ENCODE measurements around the gene PRORP. TPM values are rescaled to one million over a fixed set of nuclear protein-coding genes. Genes with fewer than 3 reads are reported as not detected.

PRORP gene
- total and polyA plus RNA-seq, 2 of the 13 experiments (the other 11 are each of a cell fraction or from before 2014, with no cell fraction given), result 48.9 to 88.7 TPM

DNA sequence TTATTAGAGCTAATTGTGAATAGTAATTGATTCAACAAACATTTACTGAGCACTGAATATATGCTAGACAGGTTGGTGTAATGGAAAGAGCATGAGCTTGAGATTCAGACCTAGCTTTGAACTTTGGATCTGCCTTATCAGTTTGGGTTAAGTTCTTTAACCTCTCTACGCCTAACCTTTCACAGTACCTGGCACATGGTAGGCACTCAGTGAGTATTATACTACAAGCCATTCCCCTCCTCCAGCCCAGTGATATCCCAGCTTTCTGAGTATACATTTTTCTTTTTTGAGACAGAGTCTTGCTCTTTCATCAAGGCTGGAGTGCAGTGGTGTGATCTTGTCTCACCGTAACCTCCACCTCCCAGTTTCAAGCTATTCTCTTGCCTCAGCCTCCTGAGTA is 44.3 kb upstream of the PRORP start (continued):
- TF ChIP-seq PHF20 (CRISPR knock-in tag; IDR thresholded peaks at IDR 0.05) (no peak), CHD4 (IDR thresholded peaks at IDR 0.05; ENCODE audit: borderline replicate concordance, low read length) (peak; percentile 65; the same call in 1 of the 2 replicates), CC2D1A (CRISPR knock-in tag; IDR thresholded peaks at IDR 0.05) (no peak), MED1 (CRISPR knock-in tag; IDR thresholded peaks at IDR 0.05) (peak; percentile 56), KLF6 (CRISPR knock-in tag; IDR thresholded peaks at IDR 0.05) (no peak), NCOR1 (IDR thresholded peaks at IDR 0.05; ENCODE audit: borderline replicate concordance, low read length) (peak; percentile 59; the same call in 1 of the 2 replicates), ZNF3 (CRISPR knock-in tag; IDR thresholded peaks at IDR 0.05) (no peak), MYNN (CRISPR knock-in tag; IDR thresholded peaks at IDR 0.05; ENCODE audit: low read depth) (no peak), ZNF674 (CRISPR knock-in tag; IDR thresholded peaks at IDR 0.05; ENCODE audit: low read depth) (no peak), POLR2AphosphoS2 (IDR thresholded peaks at IDR 0.05; ENCODE audit: low read depth, low read length) (no peak), ZNF652 (CRISPR knock-in tag; IDR thresholded peaks at IDR 0.05; ENCODE audit: borderline replicate concordance, low read depth) (peak; percentile 47; the same call in 1 of the 2 replicates), SRF (IDR thresholded peaks at IDR 0.05; ENCODE audit: low read depth, low read length) (no peak), GTF3A (CRISPR knock-in tag; conservative IDR thresholded peaks at IDR 0.05) (no peak), CREBL2 (CRISPR knock-in tag; IDR thresholded peaks at IDR 0.05; ENCODE audit: borderline replicate concordance) (no peak), ZNF766 (CRISPR knock-in tag; IDR thresholded peaks at IDR 0.05; ENCODE audit: borderline replicate concordance) (no peak), ZNF142 (CRISPR knock-in tag; IDR thresholded peaks at IDR 0.05) (no peak), ZNF672 (CRISPR knock-in tag; IDR thresholded peaks at IDR 0.05) (no peak), FOXM1 (CRISPR knock-in tag; IDR thresholded peaks at IDR 0.05) (no peak), ZFP36 (IDR thresholded peaks at IDR 0.05; ENCODE audit: borderline replicate concordance, low read depth, low read length, partially characterized antibody) (no peak), ZSCAN12 (CRISPR knock-in tag; IDR thresholded peaks at IDR 0.05) (no peak)
- TF ChIP-seq, protein P1, sequence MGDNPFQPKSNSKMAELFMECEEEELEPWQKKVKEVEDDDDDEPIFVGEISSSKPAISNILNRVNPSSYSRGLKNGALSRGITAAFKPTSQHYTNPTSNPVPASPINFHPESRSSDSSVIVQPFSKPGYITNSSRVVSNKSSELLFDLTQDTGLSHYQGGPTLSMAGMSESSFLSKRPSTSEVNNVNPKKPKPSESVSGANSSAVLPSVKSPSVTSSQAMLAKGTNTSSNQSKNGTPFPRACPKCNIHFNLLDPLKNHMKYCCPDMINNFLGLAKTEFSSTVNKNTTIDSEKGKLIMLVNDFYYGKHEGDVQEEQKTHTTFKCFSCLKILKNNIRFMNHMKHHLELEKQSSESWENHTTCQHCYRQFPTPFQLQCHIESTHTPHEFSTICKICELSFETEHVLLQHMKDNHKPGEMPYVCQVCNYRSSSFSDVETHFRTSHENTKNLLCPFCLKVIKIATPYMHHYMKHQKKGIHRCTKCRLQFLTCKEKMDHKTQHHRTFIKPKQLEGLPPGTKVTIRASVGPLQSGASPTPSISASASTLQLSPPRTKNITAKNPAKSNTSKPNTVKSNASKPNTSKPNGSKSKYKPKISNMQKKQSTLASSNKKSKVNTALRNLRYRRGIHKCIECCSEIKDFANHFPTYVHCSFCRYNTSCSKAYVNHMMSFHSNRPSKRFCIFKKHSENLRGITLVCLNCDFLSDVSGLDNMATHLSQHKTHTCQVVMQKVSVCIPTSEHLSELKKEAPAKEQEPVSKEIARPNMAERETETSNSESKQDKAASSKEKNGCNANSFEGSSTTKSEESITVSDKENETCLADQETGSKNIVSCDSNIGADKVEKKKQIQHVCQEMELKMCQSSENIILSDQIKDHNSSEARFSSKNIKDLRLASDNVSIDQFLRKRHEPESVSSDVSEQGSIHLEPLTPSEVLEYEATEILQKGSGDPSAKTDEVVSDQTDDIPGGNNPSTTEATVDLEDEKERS (CRISPR knock-in tag; IDR thresholded peaks at IDR 0.05), result no peak
- TF ChIP-seq, protein P2, sequence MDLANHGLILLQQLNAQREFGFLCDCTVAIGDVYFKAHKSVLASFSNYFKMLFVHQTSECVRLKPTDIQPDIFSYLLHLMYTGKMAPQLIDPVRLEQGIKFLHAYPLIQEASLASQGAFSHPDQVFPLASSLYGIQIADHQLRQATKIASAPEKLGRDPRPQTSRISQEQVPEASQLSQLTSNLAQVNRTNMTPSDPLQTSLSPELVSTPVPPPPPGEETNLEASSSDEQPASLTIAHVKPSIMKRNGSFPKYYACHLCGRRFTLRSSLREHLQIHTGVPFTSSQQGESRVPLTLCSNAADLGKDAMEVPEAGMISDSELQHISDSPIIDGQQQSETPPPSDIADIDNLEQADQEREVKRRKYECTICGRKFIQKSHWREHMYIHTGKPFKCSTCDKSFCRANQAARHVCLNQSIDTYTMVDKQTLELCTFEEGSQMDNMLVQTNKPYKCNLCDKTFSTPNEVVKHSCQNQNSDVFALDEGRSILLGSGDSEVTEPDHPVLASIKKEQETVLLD (CRISPR knock-in tag; IDR thresholded peaks at IDR 0.05; ENCODE audit: low read depth), result no peak

All from HepG2 (cell line).